SK-N-MC (cell line): Measurements from ENCODE around the gene COL3A1.

Experiments
- EZH2 ChIP-seq: fragments of 200-600 bp; sonication (generic); IDR thresholded peaks from one replicate; pipeline ENCODE4 v1.6.1; 2017; ENCODE audit warnings: antibody characterized with exemption
- POLR2AphosphoS5 ChIP-seq: IDR thresholded peaks from 2 replicates; pipeline ENCODE4 v1.6.1; 2012; ENCODE audit warnings: mild to moderate bottlenecking, low read depth, low read length, borderline replicate concordance

DNA sequence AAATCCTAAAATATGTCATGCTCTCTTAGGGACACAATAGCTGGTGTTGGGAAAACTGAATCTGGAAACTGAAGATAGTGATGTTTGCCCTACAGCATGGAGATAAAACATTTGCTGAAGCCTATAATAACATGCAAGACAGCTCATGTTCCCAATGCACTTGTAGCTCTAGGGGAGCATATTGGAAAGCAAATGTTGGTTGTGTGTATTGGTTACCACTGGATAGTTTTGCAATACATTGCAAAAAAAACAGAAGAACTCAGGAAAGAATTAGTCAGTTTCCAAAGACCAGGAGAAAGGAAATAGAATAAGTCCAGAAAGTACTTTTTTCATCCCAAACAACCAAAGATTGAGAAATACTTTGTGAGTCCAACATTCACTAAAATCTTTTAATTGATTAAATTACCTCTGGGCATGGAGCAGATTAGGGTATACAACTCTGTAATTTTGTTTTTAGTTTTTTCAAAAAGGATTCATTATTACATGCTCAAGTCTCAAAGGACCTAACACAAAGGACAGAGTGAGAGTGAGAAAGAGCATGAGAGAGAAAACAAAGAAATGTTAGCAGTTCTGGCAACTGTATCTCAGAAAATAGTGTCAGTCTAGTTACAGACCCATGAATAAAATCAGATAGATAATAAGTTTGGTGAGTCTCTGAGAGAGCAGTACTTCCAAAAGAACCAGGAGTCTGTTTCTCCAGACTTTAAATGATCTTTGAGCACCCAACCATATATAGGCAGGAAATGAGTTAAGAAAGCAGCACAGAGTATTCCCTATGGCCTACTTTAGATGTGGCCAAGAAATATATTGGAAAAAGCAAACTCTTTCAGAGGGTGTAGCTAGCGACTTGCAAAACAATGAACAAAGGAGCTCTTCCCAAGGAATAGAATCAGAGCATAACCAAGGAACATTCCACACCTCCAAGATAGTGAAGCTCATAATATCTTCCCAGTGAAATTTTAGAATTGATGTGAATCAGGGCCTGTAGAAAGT, 36.6 kb upstream of the COL3A1 start:
- TF ChIP-seq POLR2AphosphoS5 (no peak), EZH2 (no peak)
